Nephron (organoid): ENCODE measurements around the gene PTGES3L.

Source experiments
- H3K27ac Mint-ChIP-seq, 3 experiments: 2 replicates each; pipeline ENCODE4 v1.8.0; 2020; ENCODE audit warnings: mixed read lengths in 3 of 3, mild to moderate bottlenecking in 2 of 3, moderate library complexity in 1 of 3
- H3K27me3 Mint-ChIP-seq: 2 replicates; pipeline ENCODE4 v1.8.0; 2021; ENCODE audit warnings: low read depth, mild to moderate bottlenecking, moderate library complexity, mixed read lengths
- H3K36me3 Mint-ChIP-seq: 2 replicates; pipeline ENCODE4 v1.8.0; 2020; ENCODE audit warnings: low read depth, mixed read lengths
- H3K4me1 Mint-ChIP-seq: 2 replicates; pipeline ENCODE4 v1.8.0; 2020; ENCODE audit warnings: mixed read lengths
- H3K4me3 Mint-ChIP-seq, 3 experiments: 2 replicates each; pipeline ENCODE4 v1.8.0; 2020; ENCODE audit warnings: mild to moderate bottlenecking in 3 of 3, mixed read lengths in 3 of 3, moderate library complexity in 2 of 3
- H3K9me3 Mint-ChIP-seq: 2 replicates; pipeline ENCODE4 v1.8.0; 2020; ENCODE audit warnings: mixed read lengths
- TF ChIP-seq, protein P1 (sequence below), 3 experiments: fragments of 200-600 bp; sonication (generic); IDR thresholded peaks; one replicate each; pipeline ENCODE4 v1.5.0; 2021; ENCODE audit warnings: antibody characterized with exemption in 3 of 3; ENCODE audit not compliant: unreplicated experiment in 3 of 3

Gene PTGES3L

DNA sequence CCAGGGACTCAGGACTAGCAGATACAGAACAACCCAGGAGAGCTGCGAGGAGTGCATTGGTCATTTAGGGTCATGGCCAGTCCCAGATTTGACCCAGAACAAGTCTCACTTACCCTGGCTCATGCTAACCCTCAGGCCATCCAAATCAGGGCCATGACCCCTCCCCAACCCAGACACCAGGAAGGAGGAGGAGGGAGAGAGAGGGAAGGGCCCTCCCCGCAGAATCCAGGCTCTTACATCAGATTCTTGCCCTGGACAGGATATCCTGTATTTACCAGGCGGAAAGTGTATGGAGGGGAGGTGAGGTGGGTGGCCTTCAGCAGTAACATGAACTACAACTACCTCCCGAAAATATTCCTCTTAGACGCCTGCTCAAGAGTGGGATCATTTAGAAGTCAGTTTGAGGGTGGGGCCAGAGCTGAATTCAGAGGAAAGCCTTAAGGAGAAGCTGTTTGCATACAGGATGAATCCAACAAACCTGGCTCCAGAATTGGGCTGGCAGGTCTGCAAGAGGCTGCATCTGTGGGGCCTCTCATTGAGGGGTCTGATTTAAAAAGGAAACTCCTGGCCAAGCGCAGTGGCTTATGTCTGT, 40.2 kb upstream of the PTGES3L start:
- H3K36me3 Mint-ChIP-seq, result peaks cover 20% of the 10 kb centered on the region
- peak overlapping the region; percentile 93 to 95 (median 95) for H3K4me3 Mint-ChIP-seq
- H3K4me1 Mint-ChIP-seq, result peaks cover 32% of the 10 kb centered on the region
- no peaks in the 10 kb centered on the region for H3K9me3 Mint-ChIP-seq
- peak overlapping the region; percentile 74 to 91 (median 86) for H3K27ac Mint-ChIP-seq
- no peaks in the 10 kb centered on the region for H3K27me3 Mint-ChIP-seq
- TF ChIP-seq, protein P1, sequence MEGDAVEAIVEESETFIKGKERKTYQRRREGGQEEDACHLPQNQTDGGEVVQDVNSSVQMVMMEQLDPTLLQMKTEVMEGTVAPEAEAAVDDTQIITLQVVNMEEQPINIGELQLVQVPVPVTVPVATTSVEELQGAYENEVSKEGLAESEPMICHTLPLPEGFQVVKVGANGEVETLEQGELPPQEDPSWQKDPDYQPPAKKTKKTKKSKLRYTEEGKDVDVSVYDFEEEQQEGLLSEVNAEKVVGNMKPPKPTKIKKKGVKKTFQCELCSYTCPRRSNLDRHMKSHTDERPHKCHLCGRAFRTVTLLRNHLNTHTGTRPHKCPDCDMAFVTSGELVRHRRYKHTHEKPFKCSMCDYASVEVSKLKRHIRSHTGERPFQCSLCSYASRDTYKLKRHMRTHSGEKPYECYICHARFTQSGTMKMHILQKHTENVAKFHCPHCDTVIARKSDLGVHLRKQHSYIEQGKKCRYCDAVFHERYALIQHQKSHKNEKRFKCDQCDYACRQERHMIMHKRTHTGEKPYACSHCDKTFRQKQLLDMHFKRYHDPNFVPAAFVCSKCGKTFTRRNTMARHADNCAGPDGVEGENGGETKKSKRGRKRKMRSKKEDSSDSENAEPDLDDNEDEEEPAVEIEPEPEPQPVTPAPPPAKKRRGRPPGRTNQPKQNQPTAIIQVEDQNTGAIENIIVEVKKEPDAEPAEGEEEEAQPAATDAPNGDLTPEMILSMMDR (IDR thresholded peaks at IDR 0.05; ENCODE audit: unreplicated experiment in 3 of 3), result no peak

DNA sequence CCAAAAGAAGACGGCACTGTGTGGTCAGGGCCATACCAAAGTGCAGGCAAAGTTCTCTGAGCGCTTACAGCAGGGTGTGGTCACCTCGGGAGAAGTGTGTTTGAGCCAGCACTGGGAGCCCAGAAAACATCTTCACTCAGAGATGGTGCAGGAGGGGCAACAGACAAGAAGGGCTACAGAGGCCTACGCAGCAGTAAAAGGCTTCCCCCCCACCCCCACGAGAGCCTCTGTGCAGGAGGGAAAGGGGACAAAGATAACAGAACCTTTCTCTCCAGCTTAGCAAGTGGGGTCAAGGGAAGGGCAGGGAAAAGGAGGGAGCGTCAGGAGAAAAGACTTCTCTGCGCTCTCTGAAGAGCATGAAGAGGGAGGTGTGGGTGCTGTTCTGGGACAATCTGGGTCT, 39.5 kb upstream of the PTGES3L start:
- Mint-ChIP-seq H3K4me1 (peaks cover 31% of the 10 kb centered on the region), H3K27ac (peak overlapping the region; percentile 74 to 91 (median 86)), H3K36me3 (peaks cover 24% of the 10 kb centered on the region), H3K4me3 (peak overlapping the region; percentile 93 to 95 (median 95)), H3K27me3 (no peaks in the 10 kb centered on the region), H3K9me3 (no peaks in the 10 kb centered on the region)
- TF ChIP-seq, protein P1 (IDR thresholded peaks at IDR 0.05; ENCODE audit: unreplicated experiment in 3 of 3), result no peak

- H3K27ac Mint-ChIP-seq, result peak overlapping the region; percentile 7 to 74 (median 71)
- H3K9me3 Mint-ChIP-seq, result no peaks in the 10 kb centered on the region
- H3K4me1 Mint-ChIP-seq, result peaks cover 28% of the 10 kb centered on the region
- peak overlapping the region; percentile 6 to 68 (median 62) for H3K4me3 Mint-ChIP-seq
- TF ChIP-seq, protein P1 (IDR thresholded peaks at IDR 0.05; ENCODE audit: unreplicated experiment in 3 of 3), result no peak
- H3K27me3 Mint-ChIP-seq, result no peaks in the 10 kb centered on the region
- H3K36me3 Mint-ChIP-seq, result peaks cover 24% of the 10 kb centered on the region
Measured at GRCh38 chr17:43018932-43019331, 39.1 kb upstream of the PTGES3L start.

DNA sequence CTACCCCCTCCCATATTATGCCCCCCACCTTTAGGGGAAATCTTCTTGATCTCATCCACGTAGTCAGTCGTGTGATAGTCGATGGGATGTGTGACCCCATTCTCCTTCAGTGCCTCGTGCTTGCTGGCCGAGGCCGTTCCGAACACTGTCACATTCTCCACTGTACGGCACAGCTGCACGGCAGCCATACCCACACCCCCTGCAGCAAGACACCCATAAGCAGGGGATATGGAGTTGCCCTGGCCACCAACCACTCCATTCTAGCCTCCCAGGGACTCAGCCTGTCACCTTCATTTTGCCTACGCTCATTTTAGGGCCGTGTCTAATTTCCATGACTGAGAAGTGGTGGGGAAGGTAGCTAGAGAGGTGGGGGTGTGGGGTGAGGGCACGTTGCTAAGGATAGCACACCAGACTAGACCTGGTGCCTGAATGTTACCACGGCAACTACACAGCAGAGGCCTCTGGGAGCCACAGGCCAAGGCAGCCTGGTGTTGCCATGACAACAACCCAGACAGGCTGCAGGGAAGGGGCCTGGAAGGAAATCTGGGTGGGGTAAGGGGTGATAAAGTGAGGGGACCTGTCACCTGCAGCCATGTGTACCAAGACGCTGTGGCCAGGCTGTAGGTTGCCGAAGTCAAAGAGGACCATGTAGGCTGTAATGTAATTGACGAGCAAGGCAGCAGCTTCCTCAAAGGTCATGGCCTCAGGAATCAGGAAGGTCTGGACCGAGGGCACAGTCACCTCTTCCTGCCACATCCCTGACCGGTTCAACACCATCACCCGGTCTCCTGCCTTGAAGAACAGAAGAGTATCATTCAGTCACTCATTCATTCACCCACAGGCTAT, 38.4 kb upstream of the PTGES3L start:
- Mint-ChIP-seq H3K4me3 (peak overlapping the region; percentile 49 to 68 (median 57)), H3K27me3 (no peaks in the 10 kb centered on the region), H3K9me3 (no peaks in the 10 kb centered on the region), H3K36me3 (peaks cover 24% of the 10 kb centered on the region), H3K4me1 (peaks cover 28% of the 10 kb centered on the region), H3K27ac (peak overlapping the region; percentile 7 to 74 (median 71))
- TF ChIP-seq, protein P1 (IDR thresholded peaks at IDR 0.05; ENCODE audit: unreplicated experiment in 3 of 3), result no peak

- Mint-ChIP-seq H3K4me1 (peaks cover 28% of the 10 kb centered on the region), H3K27ac (no peak overlapping the region), H3K4me3 (no peak overlapping the region), H3K36me3 (peaks cover 24% of the 10 kb centered on the region), H3K9me3 (no peaks in the 10 kb centered on the region), H3K27me3 (no peaks in the 10 kb centered on the region)
- TF ChIP-seq, protein P1 (IDR thresholded peaks at IDR 0.05; ENCODE audit: unreplicated experiment in 3 of 3), result no peak
Measured at GRCh38 chr17:43016216-43016615, 36.3 kb upstream of the PTGES3L start.
